Sigmoid colon (tissue), 4 donors: Measurements from ENCODE around the gene NOTCH1.

Experiments used
- CTCF ChIP-seq, 4 experiments: fragments of 450-650 bp in 3 of 4; fragments of 200-600 bp in 1 of 4; IDR thresholded peaks; one replicate each; pipeline ENCODE4 v1.5.1; 2016 to 2019; ENCODE audit warnings: antibody characterized with exemption in 4 of 4, mild to moderate bottlenecking in 3 of 4, moderate library complexity in 2 of 4
- EP300 ChIP-seq, 4 donors: sonication (generic); formaldehyde crosslinking; IDR thresholded peaks; one replicate each; pipeline ENCODE4 v1.6.1; 2017; ENCODE audit warnings: antibody characterized with exemption in 4 of 4

GRCh38 chr9:136557036-136557435 is 11.2 kb upstream of the NOTCH1 start:
- TF ChIP-seq CTCF (IDR thresholded peaks at IDR 0.05): no peak
- TF ChIP-seq EP300 (IDR thresholded peaks at IDR 0.05): no peak
